Suprapubic skin (tissue), 4 donors: ENCODE data around the gene PPM1H. TPM values are rescaled to one million over a fixed set of nuclear protein-coding genes. Genes with fewer than 3 reads are reported as not detected.

Experiments used
- DNase-seq, 2 donors: peaks; one replicate each; pipeline ENCODE4 v3.0.0-alpha.2; 2019; ENCODE audit warnings: low spot score in 2 of 2
- H3K27ac ChIP-seq: fragments of 200-600 bp; sonication (generic); one replicate; pipeline ENCODE4 v1.5.1; 2019
- H3K27me3 ChIP-seq: fragments of 200-600 bp; sonication (generic); one replicate; pipeline ENCODE4 v1.5.1; 2019
- H3K36me3 ChIP-seq: fragments of 200-600 bp; sonication (generic); one replicate; pipeline ENCODE4 v1.5.1; 2019
- H3K4me1 ChIP-seq: fragments of 200-600 bp; sonication (generic); one replicate; pipeline ENCODE4 v1.5.1; 2019
- H3K4me3 ChIP-seq: fragments of 200-600 bp; sonication (generic); one replicate; pipeline ENCODE4 v1.5.1; 2019; ENCODE audit warnings: mild to moderate bottlenecking
- H3K9me3 ChIP-seq: fragments of 200-600 bp; sonication (generic); one replicate; pipeline ENCODE4 v1.5.1; 2019
- EP300 ChIP-seq: sonication (generic); formaldehyde crosslinking; IDR thresholded peaks from one replicate; pipeline ENCODE4 v1.6.1; 2017; ENCODE audit warnings: antibody characterized with exemption
- POLR2A ChIP-seq, 2 donors: fragments of 450-650 bp; IDR thresholded peaks; one replicate each; pipeline ENCODE4 v1.6.1; 2017; ENCODE audit warnings: antibody characterized with exemption in 2 of 2, mild to moderate bottlenecking in 2 of 2, moderate library complexity in 2 of 2
- POLR2AphosphoS5 ChIP-seq, 3 donors: sonication (generic); formaldehyde crosslinking; IDR thresholded peaks; one replicate each; pipeline ENCODE4 v1.6.1; 2017; ENCODE audit warnings: antibody characterized with exemption in 3 of 3
- WGBS: methylation state at CpG from one replicate; pipeline ENCODE4 v1.1.5; 2018; 5-methylcytosine and 5-hydroxymethylcytosine counted together
- total RNA-seq, 4 donors: library from RNA; depleted of rRNA; stranded (reverse); fragments of >200 nt; gene quantifications; one replicate each; pipeline ENCODE4 v1.1.0, GENCODE V29; 2016
- TF ChIP-seq, protein P1 (sequence below), 2 donors: fragments of 200-600 bp in 1 of 2; fragments of 450-650 bp in 1 of 2; sonication (generic) in 1 of 2; IDR thresholded peaks; one replicate each; pipeline ENCODE4 v1.5.1; 2016 to 2019; ENCODE audit warnings: antibody characterized with exemption in 2 of 2, mild to moderate bottlenecking in 1 of 2, moderate library complexity in 1 of 2

PPM1H gene, protein sequence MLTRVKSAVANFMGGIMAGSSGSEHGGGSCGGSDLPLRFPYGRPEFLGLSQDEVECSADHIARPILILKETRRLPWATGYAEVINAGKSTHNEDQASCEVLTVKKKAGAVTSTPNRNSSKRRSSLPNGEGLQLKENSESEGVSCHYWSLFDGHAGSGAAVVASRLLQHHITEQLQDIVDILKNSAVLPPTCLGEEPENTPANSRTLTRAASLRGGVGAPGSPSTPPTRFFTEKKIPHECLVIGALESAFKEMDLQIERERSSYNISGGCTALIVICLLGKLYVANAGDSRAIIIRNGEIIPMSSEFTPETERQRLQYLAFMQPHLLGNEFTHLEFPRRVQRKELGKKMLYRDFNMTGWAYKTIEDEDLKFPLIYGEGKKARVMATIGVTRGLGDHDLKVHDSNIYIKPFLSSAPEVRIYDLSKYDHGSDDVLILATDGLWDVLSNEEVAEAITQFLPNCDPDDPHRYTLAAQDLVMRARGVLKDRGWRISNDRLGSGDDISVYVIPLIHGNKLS
- 1 to 10 TPM; 2.3 to 8.1 (median 4.9) TPM for total RNA-seq

DNA sequence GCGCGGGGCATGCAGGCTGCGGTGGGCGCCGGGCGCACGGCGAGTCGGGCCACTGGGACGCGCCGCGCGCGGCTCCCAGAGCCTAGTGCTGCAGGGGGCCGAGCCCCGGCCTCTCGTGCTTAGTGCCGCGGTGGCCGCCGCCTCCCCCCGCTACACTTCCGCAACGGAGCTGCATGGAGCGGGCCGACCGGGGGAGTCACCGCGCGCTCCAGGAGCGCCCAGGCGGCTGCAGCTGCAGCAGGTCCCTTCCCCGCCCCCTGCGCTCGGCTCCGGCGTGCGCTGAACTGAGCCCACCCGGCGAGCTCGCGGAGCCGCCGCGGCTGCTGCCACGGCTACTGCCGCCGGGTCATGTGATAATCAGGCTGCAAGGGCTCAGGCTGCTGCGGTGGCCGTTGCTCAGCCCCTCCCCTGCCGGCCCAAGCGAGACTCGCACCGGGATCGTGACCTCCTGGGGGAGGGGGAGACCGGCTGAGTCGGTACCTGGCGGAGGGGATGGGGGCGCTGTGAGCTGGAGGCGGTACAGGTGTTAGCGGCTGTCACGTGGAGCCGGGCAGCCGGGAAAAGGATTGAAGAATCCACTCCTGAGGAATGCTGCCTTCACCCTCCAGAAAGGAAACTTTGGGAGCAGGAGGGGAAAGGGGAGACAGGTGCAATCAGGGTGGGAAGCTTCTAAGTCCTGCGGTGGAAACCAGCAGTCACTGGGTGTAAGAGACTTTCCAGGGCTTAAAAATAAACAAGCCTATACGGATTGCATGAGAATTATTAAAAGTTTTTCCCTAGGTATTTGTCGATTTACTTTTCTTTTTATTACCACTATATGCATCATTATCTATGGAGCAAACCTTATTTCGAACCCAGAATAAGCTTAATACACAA, at the start of gene PPM1H:
TSS of gene PPM1H (minus strand) at position 352 of the 876 bp plus-strand sequence. CDS start 414 bp downstream, outside the sequence.
- WGBS, result 5% methylated on average over 19 of the region's 69 CpGs
- Histone ChIP-seq H3K36me3 (no peaks in the 10 kb centered on the region), H3K27ac (peak within 1 kb of the TSS; percentile 13)

DNA sequence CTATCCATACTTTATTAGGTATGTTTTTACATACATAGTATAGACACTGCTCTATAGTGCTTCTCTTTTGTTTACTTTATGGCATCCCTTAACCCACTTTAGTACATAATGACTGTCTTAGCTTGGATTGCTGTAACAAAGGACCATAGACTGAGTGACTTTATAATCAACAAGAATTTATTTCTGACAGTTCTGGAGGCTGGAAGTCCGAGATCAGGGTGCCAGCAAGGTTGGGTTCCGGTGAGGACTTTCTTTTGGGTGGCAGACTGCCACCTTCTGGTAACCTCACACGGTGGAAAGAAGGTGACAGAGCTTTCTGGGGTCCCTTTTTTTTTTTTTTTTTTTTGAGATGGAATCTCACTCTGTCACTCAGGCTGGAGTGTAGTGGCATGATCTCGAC, 48.6 kb upstream of the PPM1H start:
- H3K27me3 ChIP-seq, result no peaks in the 10 kb centered on the region
- TF ChIP-seq, protein P1, sequence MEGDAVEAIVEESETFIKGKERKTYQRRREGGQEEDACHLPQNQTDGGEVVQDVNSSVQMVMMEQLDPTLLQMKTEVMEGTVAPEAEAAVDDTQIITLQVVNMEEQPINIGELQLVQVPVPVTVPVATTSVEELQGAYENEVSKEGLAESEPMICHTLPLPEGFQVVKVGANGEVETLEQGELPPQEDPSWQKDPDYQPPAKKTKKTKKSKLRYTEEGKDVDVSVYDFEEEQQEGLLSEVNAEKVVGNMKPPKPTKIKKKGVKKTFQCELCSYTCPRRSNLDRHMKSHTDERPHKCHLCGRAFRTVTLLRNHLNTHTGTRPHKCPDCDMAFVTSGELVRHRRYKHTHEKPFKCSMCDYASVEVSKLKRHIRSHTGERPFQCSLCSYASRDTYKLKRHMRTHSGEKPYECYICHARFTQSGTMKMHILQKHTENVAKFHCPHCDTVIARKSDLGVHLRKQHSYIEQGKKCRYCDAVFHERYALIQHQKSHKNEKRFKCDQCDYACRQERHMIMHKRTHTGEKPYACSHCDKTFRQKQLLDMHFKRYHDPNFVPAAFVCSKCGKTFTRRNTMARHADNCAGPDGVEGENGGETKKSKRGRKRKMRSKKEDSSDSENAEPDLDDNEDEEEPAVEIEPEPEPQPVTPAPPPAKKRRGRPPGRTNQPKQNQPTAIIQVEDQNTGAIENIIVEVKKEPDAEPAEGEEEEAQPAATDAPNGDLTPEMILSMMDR (IDR thresholded peaks at IDR 0.05), result no peak
- no peak for TF ChIP-seq POLR2A (IDR thresholded peaks at IDR 0.05)
- no peak for TF ChIP-seq POLR2AphosphoS5 (IDR thresholded peaks at IDR 0.05)
- H3K36me3 ChIP-seq, result no peaks in the 10 kb centered on the region
- no peaks in the 10 kb centered on the region for H3K4me1 ChIP-seq
- DNase-seq, result no peak
- H3K9me3 ChIP-seq, result no peaks in the 10 kb centered on the region
- H3K4me3 ChIP-seq, result no peak overlapping the region
- WGBS, result 66% methylated on average over 4 of the region's 4 CpGs
- H3K27ac ChIP-seq, result no peak overlapping the region

More for the DNA sequence above, at the start of gene PPM1H:
- Histone ChIP-seq H3K4me3 (peak within 1 kb of the TSS; percentile 76), H3K9me3 (no peaks in the 10 kb centered on the region), H3K27me3 (peaks cover 11% of the 10 kb centered on the region), H3K4me1 (peaks cover 20% of the 10 kb centered on the region)
- DNase-seq, result peak in 1 of 2 donors; percentile 71
- TF ChIP-seq, protein P1 (IDR thresholded peaks at IDR 0.05), result peak in 1 of 2 donors; percentile 16
- TF ChIP-seq POLR2AphosphoS5 (IDR thresholded peaks at IDR 0.05), result no peak

DNA sequence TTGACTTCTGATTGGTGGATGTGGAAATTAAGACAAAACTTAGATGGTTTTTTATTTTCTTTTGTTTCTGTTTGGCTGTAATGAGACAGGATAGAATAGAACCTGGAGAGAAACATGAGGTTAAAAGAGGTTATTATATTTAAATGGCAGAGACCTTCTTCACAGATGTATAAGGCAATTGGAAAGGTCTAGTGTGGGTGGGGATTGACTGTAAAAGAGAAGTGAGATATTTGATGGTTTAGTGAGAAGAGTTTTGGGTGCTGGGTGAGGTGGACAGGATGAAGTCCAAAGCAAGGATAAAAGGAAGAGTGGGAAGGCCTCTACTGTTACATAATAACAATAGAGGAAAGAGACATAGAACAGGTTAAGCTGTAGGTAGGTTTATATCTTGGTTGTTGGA, 43.8 kb upstream of the PPM1H start:
- no peak for DNase-seq
- Histone ChIP-seq H3K9me3 (no peaks in the 10 kb centered on the region), H3K27ac (no peak overlapping the region), H3K4me3 (no peak overlapping the region), H3K36me3 (no peaks in the 10 kb centered on the region), H3K4me1 (no peaks in the 10 kb centered on the region), H3K27me3 (no peaks in the 10 kb centered on the region)
- TF ChIP-seq, protein P1 (IDR thresholded peaks at IDR 0.05), result no peak
- no peak for TF ChIP-seq POLR2A (IDR thresholded peaks at IDR 0.05)
- no peak for TF ChIP-seq POLR2AphosphoS5 (IDR thresholded peaks at IDR 0.05)
- no peak for TF ChIP-seq EP300

DNA sequence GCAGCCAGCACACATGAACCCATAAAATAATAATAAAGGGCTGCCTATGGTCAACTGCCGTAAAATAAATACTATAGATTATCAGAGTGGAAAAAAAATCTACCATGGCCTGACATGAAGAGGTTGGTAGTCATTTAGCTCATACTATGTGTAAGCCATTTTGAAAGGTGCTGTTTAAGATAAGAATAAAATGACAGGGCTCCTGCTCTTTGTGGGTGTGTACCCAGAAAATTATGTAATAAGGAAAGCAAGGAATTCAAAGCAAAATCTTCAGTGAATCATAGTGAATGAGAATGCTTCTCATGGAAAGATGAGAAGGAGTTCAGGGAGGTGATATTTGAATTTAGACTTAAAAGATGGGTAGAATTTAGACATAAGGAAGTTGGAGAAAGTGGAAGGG, 42.9 kb upstream of the PPM1H start:
- H3K27ac ChIP-seq, result no peak overlapping the region
- no peaks in the 10 kb centered on the region for H3K4me1 ChIP-seq
- no peaks in the 10 kb centered on the region for H3K36me3 ChIP-seq
- H3K4me3 ChIP-seq, result no peak overlapping the region
- no peak for DNase-seq
- no peaks in the 10 kb centered on the region for H3K9me3 ChIP-seq
- 90% methylated on average over 1 of the region's 1 CpG for WGBS
- TF ChIP-seq EP300 (no peak), POLR2A (IDR thresholded peaks at IDR 0.05) (no peak), POLR2AphosphoS5 (IDR thresholded peaks at IDR 0.05) (no peak)
- TF ChIP-seq, protein P1 (IDR thresholded peaks at IDR 0.05), result no peak
- H3K27me3 ChIP-seq, result no peaks in the 10 kb centered on the region

DNA sequence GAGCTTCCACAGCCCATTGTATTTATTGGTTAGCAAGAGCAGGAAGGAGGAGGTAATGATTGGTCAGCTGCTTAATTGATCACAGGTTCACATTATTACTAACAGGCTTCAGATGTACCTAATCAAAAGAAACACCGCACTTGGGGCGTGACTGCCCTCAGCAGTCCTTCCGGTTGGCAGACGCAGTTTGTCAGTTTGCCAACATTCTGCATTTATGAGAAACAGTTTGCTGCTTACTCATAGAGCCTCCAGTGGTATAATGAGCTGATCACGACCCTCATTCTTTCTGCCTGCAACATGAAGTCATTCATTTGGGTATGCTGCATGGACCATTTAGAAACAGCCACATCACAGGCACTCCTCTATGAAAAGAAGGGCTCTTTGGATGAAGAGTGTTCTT, 42.5 kb upstream of the PPM1H start:
- DNase-seq, result no peak
- Histone ChIP-seq H3K4me1 (no peaks in the 10 kb centered on the region), H3K27me3 (no peaks in the 10 kb centered on the region), H3K27ac (no peak overlapping the region), H3K36me3 (no peaks in the 10 kb centered on the region), H3K4me3 (no peak overlapping the region), H3K9me3 (no peaks in the 10 kb centered on the region)
- WGBS, result 27% methylated on average over 5 of the region's 5 CpGs
- TF ChIP-seq, protein P1 (IDR thresholded peaks at IDR 0.05), result no peak
- no peak for TF ChIP-seq EP300
